Right ventricle myocardium superior (tissue), 1 donor: Measurements from ENCODE around the gene EMP2. TPM values are rescaled to one million over a fixed set of nuclear protein-coding genes. Genes with fewer than 3 reads are reported as not detected.

Experiments used
- ATAC-seq: fragments of 200-7000 bp; cut with Tn5 transposase; one replicate; pipeline ENCODE4 v1.9.1; 2020; ENCODE audit warnings: mild to moderate bottlenecking; ENCODE audit not compliant: poor library complexity
- DNase-seq: peaks from one replicate; pipeline ENCODE4 v3.0.0-alpha.2; 2020
- intact Hi-C: fragments of 100-400 bp; cut with DNase I; formaldehyde crosslinking; loops from one replicate; pipeline ENCODE4 v1.11.2; 2022
- total RNA-seq: library from RNA; stranded (reverse); fragmentation: NEBNext Ultra II Directional; extraction: Animal tissue kit (Norgen Biotek cat#: 25700); gene quantifications from one replicate; pipeline ENCODE4 v1.2.1, GENCODE V29; 2021
- donor health status: DM: no; HTN: yes; CAD: no; lungs with severe emphysema.

The EMP2 gene
- total RNA-seq, 1 donor from 2014 or later, result 81.0 TPM

DNA sequence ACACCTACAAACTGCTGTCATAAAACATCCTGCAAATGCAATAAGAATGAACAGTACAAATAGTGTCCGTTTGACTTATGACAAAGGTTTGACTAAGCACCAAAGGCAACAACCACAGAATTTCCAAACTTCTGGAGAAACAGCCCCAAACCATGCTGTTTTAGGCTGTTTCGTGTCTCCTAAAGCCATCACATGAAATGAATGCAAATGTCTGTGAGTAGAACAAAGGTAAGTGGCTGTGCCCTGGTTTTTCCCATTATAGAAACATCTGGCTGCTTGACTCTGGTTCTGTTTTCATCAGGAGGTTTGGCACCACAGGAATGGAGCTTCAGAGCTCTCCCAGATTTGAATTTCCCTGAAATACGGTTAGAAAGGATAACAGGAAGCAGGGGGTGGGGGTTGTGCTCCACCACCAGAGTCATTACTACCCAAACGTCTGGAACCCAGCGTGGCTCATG lies 4.6 kb upstream of the EMP2 start:
- ATAC-seq (no peak), DNase-seq (no peak)
- intact Hi-C loops, result no loop called here

DNA sequence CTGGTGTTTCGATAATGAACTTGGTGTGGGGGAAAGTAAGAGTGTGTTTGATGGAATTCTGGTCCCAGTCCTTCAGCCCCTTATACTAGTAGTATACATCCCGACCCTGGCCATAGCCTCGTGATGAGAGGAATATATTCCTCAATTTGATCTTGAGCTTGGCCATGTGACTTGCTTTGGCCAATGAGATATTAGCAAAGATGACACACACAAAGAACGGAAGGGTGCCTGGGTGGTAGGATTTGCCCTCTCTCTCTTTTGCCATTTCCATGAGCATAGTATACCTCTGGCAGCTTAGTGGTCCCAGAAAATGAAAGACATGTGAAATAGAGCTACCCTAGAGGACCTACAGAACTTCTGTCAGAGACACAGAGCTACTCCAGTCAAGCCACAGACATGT lies 2.9 kb upstream of the EMP2 start:
- no peak for ATAC-seq
- no peak for DNase-seq
- intact Hi-C loops, result no loop called here

DNA sequence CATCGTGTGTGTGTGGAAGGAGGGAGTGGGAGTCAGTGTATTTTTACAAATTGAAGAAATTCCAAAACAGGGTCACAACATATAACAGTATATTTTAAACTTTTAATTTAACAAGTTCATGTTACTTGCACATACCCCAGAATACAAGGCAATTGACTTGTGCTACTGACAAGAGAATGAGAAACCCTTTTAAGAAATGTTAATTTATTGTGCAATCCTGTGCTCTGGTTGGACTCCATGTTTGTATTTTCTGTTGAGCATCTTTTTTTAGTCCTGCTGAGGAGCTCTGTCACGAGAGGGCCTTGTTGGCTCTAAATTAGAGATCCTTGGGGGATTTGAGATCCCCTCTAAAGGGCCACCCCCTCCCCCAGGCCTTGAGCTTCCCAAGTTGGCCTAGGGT lies 1.1 kb upstream of the EMP2 start:
- no peak for DNase-seq
- intact Hi-C loops, result no loop called here
- ATAC-seq, result no peak

DNA sequence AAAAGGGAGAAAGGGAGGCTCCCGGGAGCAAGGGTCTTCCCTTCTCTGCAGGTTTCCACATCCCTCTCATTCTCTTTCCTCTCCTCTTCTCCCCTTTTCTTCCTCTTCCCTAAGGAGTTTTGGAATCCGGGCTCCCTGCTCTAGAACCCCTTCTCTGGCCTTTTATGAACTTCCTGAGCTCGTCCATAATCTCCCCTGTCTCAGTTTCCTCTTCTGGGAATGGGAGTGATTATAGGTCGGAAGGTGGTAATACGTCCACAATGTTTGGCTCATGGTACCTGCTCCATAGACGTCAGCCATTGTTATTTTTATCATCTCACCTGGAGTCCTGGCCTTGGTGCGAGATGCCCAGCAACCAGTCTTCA lies 467 bp upstream of the EMP2 start:
- ATAC-seq (no peak), DNase-seq (no peak)
- intact Hi-C loops, result no loop called here

DNA sequence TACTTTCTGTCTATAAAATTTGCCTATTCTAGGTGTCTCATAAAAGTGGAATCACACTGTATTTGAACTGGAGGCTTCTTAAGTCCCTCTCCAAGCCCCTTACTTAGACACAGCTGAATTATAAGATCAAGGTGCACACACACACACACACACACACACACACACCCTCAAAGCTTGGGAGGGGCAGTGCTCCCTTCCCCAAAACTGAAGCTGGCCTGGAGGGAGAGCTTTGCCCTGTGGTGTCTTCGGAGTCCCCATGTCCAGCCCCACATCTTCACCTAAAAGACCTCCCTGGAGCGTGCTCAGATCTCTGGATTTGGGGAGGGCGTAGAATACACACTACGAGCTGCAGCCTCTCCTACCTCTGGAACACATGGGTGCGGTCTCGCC lies 828 bp downstream of the EMP2 start:
- ATAC-seq (no peak), DNase-seq (no peak)
- intact Hi-C loops, result loop anchor here (10.0 kb wide), 1 partner anchor 55 kb away; no protein-coding TSS in a partner anchor

DNA sequence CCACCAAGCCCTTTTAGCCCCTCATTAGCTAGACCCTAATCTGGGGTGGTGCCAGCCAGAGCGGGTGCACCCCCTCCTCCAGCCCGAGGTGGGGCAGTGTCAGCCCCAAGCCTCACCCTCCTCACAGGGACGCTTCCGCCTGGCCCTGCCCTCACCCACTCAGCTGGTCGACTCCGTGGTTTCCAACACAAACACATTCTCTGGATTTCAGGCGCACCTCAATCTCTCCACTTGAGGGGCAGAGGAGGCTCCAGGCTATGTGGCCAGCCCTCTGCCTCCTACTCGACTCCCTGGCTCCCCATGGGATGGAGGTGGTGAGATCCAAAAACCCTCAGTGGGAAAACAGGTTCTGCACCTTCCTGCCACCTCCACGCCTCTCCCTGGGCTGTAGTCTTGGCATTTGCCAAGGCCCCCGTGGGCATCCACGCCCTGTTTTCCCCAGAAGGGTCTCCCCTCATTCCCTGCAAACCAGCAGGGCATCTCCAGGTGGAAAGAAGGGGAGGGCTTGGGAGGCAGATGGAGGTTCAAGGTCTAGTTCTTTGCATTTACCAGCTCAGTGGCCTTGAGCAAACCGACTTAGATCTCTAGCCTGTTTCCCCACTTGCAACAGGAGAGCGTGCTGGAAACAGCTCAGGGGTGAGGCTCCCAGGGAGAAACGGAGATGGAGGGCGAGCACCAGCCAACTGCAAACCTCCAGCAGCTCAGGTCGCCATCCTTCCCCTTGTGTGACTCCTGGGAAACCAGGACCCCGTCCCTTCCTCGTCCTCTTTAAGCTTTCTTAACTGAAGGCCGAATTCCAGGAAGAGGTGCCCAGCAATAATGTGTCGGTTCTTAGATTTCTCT lies 1.7 kb downstream of the EMP2 start:
- ATAC-seq, result peak; percentile 29
- intact Hi-C loops, result loop anchor here (10.0 kb wide), 1 partner anchor 54 kb away; no protein-coding TSS in a partner anchor
- peak; percentile 61 for DNase-seq

DNA sequence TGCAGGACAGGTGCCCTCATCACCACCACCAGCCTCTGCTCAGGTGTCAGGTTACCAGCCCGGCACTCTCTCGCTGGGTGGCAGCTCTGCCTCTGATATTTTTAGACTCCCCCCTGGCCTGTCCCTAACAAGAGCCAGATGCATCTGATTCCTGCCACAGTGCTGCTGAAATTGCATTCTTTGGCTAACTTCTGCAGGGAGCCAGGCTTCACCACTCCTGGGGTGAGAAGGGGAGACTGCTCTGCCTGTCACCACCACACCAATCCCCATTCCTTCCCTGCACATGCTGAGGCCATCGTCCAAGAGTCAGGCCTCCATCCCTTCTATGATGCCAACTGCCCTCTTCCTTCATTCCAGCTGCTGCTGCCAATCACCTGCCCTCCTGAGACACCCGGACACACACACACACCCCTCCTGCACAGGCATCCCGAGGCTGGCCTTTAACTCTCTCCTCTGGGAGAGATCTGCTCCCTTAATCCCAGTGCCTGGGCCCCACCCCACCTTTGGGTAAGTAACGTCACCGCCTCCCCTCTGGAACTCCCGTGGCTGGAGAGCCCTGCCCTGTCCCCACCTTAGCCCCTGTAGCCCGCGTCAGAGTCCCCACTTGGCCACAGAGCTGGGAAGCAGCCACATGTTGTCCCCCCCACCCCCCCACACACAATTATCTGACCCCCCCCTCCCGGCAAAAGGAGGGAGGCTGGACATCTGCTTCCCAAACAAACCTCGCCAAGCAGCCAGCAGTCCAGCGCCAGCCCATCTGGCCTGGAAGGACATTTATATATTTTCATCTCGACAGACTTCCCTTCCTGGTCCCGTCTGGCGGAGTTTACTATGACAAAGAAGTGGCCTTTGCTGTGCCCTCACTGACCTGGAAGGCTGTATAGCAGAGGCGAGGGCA lies 2.8 kb downstream of the EMP2 start:
- ATAC-seq (peak; percentile 63), DNase-seq (peak; percentile 68)
- intact Hi-C loops, result loop anchor here (10.0 kb wide), 1 partner anchor 53 kb away; no protein-coding TSS in a partner anchor

DNA sequence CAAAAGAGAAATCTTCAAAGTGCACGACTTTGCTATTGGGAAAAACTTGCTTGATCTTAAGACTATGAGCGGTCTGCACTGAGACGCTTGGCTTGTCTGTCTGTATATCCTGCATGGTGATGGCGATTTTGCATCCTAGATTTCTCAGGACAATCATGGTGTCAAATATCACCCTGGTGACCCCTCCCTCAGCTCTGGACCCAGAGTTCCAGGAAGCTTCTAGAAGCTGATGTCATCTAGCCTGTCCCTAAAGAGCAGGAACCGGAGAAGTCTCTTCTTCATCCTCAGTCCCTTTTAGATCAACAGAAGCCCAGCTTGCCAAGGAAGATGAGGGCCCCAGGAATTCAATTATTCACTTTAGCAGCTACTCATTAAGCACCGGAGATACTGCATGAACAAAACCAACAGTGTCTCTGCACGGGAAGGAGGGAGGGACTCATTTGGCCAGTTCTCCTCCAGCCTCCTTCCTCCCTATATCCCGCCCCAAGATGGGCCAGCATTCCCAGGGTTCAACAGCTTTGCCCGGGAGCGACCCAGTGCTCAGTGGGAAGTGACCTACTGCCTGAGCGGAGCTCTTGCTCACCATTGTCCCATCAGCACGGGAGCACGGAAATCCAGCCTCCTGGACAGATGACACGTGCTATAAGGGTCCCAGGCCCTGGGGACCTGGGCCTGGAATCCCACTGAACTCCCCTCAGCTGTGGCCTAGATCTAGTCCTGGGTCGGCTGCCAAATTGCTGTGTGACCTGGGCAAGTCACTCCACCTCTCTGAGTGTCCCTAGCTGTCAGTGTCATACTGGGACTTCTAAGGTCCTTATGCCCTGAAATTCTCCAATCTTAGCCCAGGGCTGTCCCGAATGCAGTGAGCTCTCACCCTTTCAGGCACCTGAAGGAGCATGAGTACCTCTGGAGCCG lies 3.8 kb downstream of the EMP2 start:
- peak; percentile 47 for DNase-seq
- intact Hi-C loops, result loop anchor here (10.0 kb wide), 1 partner anchor 52 kb away; no protein-coding TSS in a partner anchor
- ATAC-seq, result no peak

DNA sequence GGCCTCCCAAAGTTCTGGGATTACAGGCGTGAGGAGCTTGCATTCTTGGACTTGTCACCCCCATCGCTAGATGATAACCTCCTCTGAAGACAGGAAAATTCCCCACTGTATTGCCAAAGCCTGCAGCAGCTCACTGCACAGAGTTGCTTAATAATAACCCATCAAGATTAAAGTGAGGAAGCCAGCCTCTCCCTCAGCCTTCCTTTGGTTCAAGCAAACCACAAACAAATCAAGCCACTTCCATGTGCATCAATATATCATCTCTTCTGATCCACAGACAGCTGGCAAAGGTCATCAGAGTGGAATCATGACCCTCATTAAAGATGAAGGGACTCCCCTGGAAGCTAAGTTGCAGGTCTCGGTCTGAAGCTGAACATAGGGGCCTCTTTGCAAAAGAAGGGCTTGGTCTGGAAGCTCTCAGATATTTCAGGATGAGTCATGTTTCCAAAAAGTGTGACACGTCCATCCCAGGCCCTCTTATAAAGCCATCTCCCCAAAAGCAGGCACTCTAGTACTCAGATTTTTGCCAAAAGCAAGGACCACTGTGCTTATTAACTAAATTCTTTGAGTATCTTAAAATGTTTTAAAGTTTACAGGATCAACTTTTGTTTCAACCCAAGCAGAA lies 4.8 kb downstream of the EMP2 start:
- ATAC-seq (no peak), DNase-seq (no peak)
- intact Hi-C loops, result loop anchor here (10.0 kb wide), 1 partner anchor 51 kb away; no protein-coding TSS in a partner anchor

DNA sequence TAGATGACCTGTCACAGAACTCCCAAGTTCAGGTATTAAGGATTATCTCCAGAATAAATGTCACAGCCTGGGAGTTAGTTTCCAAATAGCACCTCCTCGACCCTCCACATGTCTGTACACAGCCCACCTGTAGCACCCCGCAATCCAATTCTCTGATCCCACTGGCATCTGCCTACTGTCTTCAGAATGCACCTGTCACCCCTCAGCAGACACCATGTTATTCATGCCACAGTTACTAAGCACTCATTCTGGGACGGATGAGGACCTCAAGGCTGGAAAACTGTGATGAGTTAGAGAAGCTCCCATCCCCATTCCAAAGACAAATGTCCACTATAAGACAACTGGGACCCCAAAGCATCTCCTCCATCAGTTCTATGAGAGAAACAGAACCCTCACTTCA lies 7.8 kb downstream of the EMP2 start:
- intact Hi-C loops, result loop anchor here (10.0 kb wide), 1 partner anchor 48 kb away; no protein-coding TSS in a partner anchor
- no peak for ATAC-seq
- no peak for DNase-seq

DNA sequence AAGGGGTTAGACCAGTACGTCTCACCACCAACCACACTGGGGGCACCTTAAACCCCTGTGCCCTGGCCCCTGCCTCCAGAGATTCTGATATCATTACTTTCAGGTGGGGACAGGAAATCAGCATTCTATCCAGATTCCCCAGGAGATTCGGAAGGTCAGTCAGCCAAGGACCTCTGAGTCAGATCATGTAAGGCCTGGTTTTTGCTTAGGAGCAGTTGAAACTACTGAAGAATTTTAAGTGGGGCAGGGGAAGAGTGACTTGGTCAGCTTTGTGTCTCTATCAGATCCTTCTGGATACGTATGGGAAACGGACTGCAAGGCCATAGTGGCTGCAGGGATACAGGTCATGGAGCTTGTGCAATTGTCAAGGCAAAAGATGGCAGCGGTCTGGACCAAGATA lies 9.0 kb downstream of the EMP2 start:
- ATAC-seq, result no peak
- DNase-seq, result no peak
- intact Hi-C loops, result loop anchor here (10.0 kb wide), 1 partner anchor 47 kb away; no protein-coding TSS in a partner anchor

DNA sequence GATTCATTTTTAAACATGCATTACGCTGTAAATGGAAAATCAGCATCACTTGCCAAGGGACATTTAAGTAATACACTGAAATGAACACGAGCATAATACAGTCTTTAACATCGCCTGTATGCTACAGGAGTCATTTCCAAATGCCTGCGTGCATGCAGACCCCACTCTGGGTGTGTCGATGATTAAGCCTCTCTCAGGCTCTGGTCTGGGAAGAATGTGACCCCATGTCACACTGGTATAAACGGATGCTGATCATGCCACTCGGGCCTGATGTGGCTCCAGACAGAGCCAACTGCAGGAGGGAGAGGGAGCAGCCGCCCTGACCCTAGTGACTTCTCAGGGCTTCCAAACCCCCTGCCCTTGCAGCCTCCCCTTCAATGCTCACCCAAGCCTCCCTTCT lies 10.8 kb downstream of the EMP2 start:
- DNase-seq, result no peak
- intact Hi-C loops, result loop anchor here (10.0 kb wide), 1 partner anchor 45 kb away; no protein-coding TSS in a partner anchor
- ATAC-seq, result peak; percentile 65

DNA sequence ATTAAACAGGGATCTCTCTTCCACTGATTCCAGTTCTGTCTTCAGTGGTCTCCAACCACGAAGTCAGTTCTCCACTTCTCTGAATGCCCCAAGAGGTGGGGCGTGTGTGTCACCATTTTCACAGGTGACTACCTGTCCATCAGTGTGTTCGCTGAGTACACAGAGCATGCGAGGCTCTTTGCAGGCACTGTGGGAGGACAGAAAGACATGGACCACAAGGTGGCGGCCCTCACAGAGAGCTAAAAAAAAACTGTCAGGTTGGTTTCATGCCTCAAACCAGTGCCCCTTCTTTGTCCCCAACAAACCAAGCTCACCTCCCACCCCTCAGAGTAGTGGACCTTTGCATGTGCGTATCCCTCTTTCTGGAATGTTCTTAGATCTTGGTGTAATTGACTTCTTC lies 13.8 kb downstream of the EMP2 start:
- DNase-seq (no peak), ATAC-seq (no peak)
- intact Hi-C loops, result no loop called here

DNA sequence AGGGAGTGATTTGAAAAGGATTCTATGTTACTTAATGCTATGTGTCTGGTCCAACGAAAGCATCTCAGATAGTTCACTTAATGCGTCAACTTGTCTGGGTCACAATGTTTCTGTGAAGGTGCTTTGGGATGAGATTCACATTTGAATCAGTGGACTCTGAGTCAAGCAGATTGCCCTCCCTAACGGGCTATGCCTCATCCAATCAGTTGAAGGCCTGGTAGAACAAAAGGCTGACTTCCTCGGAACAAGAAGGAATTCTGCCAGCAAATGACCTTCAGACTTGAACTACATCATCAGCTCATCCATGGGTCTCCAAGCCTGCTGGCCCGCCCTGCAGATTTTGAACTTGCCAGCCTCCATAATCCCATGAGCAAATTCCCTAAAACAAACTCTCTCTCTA lies 15.2 kb downstream of the EMP2 start:
- ATAC-seq (no peak), DNase-seq (no peak)
- intact Hi-C loops, result no loop called here

DNA sequence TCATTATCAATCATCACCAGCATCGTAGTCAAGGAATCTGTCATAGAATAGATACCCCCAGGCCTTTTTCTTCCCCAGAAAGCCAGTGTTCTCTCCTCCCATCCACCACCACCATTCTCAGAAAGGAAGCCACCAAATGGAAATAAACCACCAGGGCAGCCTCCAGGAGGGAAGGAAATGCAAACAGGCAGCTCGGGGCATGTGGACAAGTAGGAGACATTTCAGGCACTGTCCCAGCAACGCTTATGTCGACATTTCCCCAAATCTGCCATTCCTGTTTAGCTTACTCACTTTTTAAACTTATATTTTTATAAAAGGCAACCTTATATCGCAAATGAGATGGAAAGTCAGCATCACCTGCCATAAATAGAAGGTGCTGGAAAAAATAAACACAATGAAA lies 15.8 kb downstream of the EMP2 start:
- ATAC-seq (no peak), DNase-seq (no peak)
- intact Hi-C loops, result no loop called here

DNA sequence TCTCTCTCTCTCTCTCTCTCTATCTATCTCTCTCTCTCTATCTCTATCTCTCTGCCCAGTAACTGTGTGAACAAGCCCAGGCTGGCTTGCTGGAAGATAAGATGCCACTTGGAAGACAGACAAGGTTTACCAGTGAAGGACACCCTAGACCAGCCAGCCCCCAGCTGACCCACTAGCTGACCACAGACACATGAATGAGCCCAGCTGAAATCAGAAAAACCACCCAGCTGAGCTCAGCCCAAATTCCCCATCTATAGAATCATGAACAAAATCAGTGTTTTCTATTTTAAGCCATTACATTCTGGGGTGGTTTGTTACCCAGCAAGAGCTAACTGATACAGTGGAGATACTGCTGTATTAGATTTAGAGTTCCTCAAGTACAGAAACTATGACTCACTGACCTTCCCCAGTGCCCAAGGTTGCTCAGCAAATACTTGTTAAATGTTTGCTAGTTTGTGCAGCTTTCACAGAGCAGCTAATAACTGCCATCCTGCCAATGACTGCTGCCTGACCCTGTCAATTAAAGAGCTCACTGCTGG lies 18.0 kb downstream of the EMP2 start:
- ATAC-seq (no peak), DNase-seq (no peak)
- intact Hi-C loops, result no loop called here

DNA sequence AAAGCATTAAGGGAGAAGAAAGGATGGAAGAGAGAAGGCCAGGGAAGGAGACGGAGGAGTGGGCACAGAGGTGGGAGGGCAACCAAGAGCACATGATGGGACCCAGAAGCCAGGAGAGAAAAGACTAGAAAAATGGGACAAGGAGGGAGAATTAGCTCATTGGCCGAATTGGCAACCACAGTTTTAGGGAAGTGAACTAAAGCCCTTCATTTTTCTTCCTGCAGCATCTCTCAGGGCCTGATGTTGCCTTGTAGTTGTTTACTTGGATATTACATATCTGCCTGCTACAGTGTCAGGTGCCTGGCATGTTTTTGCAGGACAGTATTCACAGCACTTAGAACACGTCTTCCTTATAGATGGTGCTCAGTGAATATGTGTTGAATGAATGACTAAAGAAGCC lies 19.0 kb downstream of the EMP2 start:
- no peak for DNase-seq

DNA sequence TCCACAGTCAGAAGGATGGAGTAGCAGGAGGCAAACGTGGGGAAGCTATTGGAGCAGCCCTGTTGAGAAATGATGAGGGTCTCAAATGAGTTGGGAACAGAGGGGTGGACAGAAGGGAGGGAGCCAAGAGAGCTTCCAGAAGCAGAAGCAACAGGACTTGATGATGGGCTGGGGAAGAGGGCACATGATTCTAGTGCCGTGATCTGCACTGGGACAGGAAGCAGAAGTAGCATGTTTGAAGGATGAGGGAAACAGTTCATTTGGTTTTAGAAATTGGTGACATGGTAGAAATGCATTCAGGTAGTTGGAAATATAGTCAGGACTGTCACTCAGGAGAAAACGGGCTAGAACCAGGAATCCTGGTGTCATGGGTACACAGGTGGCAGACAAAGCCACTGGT lies 19.4 kb downstream of the EMP2 start:
- ATAC-seq, result no peak
- intact Hi-C loops, result no loop called here
- no peak for DNase-seq

More for the DNA sequence above, 19.0 kb downstream of the EMP2 start:
- intact Hi-C loops, result no loop called here
- no peak for ATAC-seq
